ENCODE data around the gene GLT6D1.
"Not testable (repeated sequence)": the region's sequence is repeated elsewhere in the genome, so short reads cannot be mapped to it uniquely, and the experiment has no call there.

GLT6D1 gene

GRCh38 chr9:135664801-135665794, 25.8 kb upstream of the GLT6D1 start:
- no peak for DNase-seq

GRCh38 chr9:135664266-135664665, 24.9 kb upstream of the GLT6D1 start:
- DNase-seq: no peak

DNA sequence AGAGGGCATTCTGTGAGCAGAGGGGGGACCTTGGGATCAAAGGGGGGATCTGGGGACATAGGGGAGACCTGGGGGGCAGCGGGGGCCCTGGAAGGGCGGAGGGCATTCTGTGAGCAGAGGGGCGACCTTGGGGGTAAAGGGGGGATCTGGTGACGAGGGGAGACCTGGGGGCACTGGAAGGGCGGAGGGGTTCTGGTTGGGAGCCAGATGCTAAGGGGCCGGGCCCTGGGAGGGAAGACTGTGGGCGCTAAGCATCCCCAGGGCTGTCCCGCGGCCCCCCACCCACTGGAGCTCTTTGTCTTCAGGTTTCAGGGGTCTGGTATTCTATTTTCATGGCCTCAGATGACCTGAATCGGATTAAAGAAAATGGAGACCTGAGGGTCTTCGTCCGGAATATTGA, 24.5 kb upstream of the GLT6D1 start:
- no peak for DNase-seq

DNA sequence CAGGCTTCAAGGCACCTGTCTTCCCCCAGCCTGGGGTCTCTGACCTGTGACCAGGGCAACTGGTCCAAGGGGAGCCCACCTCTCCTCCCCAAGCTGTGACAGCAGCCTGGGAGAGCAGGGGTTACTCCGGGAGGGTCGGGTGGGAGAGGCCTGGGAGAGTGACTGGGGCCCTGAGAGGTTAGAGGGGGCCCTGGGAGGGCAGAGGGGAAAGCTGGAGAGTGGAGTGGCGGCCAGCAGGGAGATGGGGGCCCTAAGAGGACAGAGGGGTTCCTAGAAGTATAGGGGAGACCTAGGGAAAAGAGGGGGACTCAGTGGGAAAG, 24.1 kb upstream of the GLT6D1 start:
- no peak for DNase-seq

GRCh38 chr9:135662758-135663450, 23.6 kb upstream of the GLT6D1 start, which contains the start of gene LCN9:
Gene LCN9, plus strand, starts transcription at chr9:135663309. Its CDS starts 13 bp downstream, at chr9:135663322.
- peak; percentile 37 for DNase-seq

GRCh38 chr9:135661816-135662560, 22.6 kb upstream of the GLT6D1 start:
- no peak for DNase-seq

DNA sequence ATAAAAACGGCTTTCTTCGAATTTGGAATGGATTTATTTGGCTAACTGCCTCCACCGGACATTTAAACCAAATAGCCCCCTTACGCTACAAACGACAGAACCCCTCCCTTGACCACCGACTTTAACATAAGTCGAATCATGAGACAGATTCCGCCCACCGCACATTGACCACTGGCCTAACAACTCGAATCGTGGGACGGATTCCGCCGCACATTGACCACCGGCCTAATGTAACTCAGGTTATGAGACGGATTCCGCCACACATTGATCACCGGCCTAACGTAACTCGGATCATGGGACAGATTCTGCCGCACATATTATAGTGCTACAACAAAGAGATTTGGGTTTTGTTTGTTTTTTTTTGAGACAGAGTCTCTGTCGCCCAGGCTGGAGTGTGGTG, 21.1 kb upstream of the GLT6D1 start:
- DNase-seq: no peak

DNA sequence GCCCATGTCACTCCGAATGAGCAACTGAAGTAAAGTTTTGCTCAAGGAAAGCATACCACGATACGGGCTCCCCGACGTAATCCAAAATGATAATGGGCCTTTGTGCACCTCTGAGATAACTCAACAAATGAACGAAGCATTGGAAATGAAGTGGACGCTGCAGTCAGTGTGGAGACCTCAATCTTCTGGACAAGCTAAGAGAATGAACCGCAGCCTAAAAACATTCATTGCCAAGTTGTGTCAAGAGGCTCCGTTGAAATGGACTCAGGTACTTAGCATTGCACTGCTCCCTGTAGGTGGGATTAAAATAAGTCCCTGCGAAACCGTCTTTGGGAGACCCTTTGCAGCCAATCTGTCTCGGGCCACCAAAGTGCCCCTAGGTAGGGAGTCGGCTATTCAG, 19.9 kb upstream of the GLT6D1 start:
- no peak for DNase-seq

- no peak for DNase-seq
Measured at GRCh38 chr9:135657416-135657815, 18.1 kb upstream of the GLT6D1 start.

- DNase-seq: no peak
Measured at GRCh38 chr9:135655317-135655716, 16.0 kb upstream of the GLT6D1 start.

DNA sequence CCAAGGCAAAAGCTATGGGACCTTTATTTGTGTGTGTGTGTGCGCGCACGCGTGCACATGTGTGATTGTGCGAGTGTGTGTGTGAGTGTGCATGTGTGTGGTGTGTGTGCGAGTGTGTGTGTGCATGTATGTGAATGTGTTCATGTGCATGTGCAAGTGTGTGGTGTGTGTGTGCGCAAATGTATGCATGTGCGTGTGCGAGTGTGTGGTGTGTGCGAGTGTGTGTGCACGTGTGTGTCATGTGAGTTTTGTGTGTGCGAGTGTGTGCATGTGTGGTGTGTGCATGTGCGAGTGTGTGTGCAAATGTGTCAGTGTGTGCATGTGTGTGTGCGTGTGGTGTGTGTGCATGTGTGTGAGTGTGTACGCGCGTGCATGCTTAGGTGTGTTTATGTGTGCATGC, 11.1 kb upstream of the GLT6D1 start:
- DNase-seq: no peak

- no peak for DNase-seq
Measured at GRCh38 chr9:135649508-135649907, 10.2 kb upstream of the GLT6D1 start.

GRCh38 chr9:135648494-135649410, 9.4 kb upstream of the GLT6D1 start:
- no peak for DNase-seq

DNA sequence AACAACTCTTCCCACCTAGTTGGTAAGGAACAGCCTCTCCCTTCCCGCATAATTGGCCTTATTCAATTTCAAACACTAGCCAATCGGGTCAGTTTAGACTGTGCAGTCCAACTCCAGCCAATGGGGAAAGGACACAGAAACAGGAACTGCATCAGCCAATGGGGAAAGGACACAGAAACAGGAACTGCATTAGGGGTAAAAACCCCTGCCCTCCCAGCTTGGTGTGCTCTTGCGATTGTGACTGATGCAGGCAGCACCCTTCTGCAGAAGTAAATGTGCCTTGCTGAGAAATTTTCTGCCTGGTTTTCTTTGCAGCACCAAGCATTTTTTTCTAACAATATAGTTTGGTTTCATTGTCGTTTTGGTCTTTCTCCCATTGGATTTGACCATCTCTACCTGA, 8.5 kb upstream of the GLT6D1 start:
- no peak for DNase-seq

- no peak for DNase-seq
Measured at GRCh38 chr9:135644631-135645218, 5.4 kb upstream of the GLT6D1 start.

DNA sequence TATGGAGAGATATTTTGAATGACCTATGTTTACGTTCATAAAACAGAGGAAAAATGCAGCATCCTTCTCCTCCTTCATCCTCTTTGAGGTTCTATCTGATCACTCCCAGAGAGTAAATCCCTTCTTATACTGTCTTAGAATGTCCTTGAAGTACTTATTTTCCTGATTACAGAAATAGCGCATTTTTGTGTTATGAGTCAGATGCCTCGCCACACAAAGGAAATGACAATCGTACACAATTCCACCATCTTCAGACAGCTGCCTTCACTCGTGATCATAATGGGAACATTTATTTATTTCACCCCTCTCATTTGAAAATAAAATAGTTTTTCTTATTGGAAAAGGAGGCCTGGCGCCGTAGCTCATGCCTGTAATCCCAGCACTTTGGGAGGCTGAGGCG, 2.4 kb upstream of the GLT6D1 start:
- DNase-seq: peak; percentile 41

- DNase-seq: no peak
Measured at GRCh38 chr9:135641047-135641446, 1.7 kb upstream of the GLT6D1 start.

GRCh38 chr9:135636930-135637530, 2.3 kb downstream of the GLT6D1 start:
- DNase-seq: not testable (repeated sequence)

DNA sequence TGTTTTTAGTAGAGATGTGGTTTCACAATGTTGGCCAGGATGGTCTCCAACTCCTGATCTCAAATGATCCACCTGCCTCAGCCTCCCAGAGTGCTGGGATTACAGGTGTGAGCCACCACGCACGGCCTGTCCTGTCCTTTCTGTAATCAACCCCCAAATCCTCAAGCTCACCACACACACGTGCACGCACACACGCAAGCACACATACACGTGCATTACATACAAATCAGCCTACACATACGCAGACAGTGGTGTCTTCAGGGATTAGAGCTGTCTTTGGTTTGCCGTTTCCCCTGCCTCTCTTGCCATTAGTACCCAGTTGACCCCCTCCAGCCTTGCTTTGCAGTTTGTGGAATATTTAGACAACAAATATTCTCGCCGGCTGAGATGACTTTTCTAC, 6.5 kb downstream of the GLT6D1 start:
- no peak for DNase-seq

DNA sequence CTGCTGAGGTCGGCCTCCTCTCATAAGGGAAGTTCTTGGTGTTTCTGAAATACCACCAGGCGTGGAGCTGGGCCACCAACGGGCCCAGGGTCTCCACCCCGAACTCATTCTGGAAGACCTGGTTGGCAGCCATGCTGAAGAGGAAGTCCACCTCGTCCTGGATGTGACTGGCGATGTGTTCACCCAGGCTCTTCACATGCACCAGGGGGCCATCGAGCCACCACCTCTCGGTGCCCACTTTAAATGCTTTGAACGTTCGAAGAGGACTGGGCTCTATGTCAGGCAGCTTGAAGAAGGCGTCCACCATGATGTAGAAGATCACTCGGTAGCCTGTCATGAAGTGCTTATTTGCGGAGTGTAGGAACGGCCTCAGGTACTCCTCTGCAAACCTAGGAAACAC, 15.1 kb downstream of the GLT6D1 start:
- no peak for DNase-seq

DNA sequence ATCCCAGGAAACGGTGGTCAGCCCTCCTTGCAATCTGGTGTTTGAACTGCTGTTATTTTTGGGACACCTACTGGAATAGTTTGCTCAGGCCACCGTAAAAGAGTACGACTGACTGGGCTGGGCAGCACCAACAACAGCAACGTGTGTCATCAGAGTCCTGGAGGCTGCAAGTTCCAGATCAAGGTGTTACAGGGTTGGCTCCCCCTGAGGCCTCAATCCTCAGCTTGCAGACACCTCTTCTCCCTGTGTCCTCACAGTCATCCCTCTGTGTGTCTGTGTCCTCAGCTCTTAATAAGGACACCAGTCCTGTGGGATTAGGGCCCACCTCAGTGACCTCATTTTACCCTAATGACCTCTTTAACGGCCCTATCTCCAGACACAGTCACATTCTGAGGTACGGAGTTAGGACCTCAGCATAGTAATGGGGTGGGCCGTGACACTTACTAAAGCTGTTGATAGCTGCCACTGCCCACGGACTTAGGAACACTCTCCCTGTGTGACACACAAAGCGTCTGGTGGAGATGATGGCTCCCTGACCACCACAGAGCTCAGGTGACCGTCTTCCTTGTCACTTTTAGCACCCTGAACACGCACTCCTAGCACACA, 16.8 kb downstream of the GLT6D1 start:
- DNase-seq: no peak

Data from EL (cell line).